IMR-90 (cell line): ENCODE data around the gene ERMP1. TPM values are rescaled to one million over a fixed set of nuclear protein-coding genes. Genes with fewer than 3 reads are reported as not detected.

Source experiments
- ATAC-seq: fragments of 200-7000 bp; cut with Tn5 transposase; 2 replicates; pipeline ENCODE4 v1.9.1; 2020; ENCODE audit warnings: low read depth, mild to moderate bottlenecking, moderate library complexity
- BruUV-seq: library from RNA; stranded (reverse); fragments of 400-500 nt; replicated peaks from 2 replicates; lab custom pipeline; 2021; lab: Mats Ljungman, UMichigan
- CTCF ChIA-PET: fragments of 300-600 bp; formaldehyde crosslinking; extraction: SDS; loops from one replicate; lab custom pipeline; 2021; ENCODE audit warnings: antibody characterized with exemption; lab: Yijun Ruan, JAX
- POLR2A ChIA-PET: fragments of 300-600 bp; sonication (Branson Sonifier 250); formaldehyde crosslinking; loops from one replicate; lab custom pipeline; 2022; ENCODE audit warnings: antibody characterized with exemption; ENCODE audit not compliant: unreplicated experiment; lab: Charles Lee
- DNase-seq: peaks from one replicate; pipeline ENCODE4 v3.0.0; 2013
- H2AFZ ChIP-seq: replicated peaks from 2 replicates; pipeline ENCODE3; 2013; ENCODE audit warnings: low read length, mild to moderate bottlenecking; ENCODE audit not compliant: poor library complexity
- H2AK5ac ChIP-seq: 2 replicates; pipeline ENCODE4 v1.6.1; 2013; ENCODE audit warnings: low read depth, low read length, inconsistent platforms
- H2AK9ac ChIP-seq: replicated peaks from 2 replicates; pipeline ENCODE3; 2013; ENCODE audit warnings: mild to moderate bottlenecking, low read depth, low read length, moderate library complexity; ENCODE audit not compliant: poor library complexity
- H2BK120ac ChIP-seq: 2 replicates; pipeline ENCODE4 v1.6.1; 2013; ENCODE audit warnings: low read depth, low read length, inconsistent platforms
- H2BK15ac ChIP-seq: 3 replicates; pipeline ENCODE4 v1.6.1; 2013; ENCODE audit warnings: low read depth, low read length, inconsistent platforms
- H2BK20ac ChIP-seq: 2 replicates; pipeline ENCODE4 v1.6.1; 2013; ENCODE audit warnings: low read depth, mild to moderate bottlenecking, inconsistent platforms, low read length, moderate library complexity
- H2BK5ac ChIP-seq: 2 replicates; pipeline ENCODE4 v1.6.1; 2013; ENCODE audit warnings: mild to moderate bottlenecking, low read depth, low read length, inconsistent platforms; ENCODE audit not compliant: poor library complexity, severe bottlenecking
- H3K14ac ChIP-seq: replicated peaks from 2 replicates; pipeline ENCODE4 v1.6.1; 2013; ENCODE audit warnings: low read depth, low read length, inconsistent platforms
- H3K18ac ChIP-seq: 2 replicates; pipeline ENCODE4 v1.6.1; 2013; ENCODE audit warnings: low read depth, low read length, control low read depth
- H3K23ac ChIP-seq: 2 replicates; pipeline ENCODE4 v1.6.1; 2013; ENCODE audit warnings: low read depth, low read length, inconsistent platforms
- H3K27ac ChIP-seq: 2 replicates; pipeline ENCODE4 v1.5.1; 2013; ENCODE audit warnings: mild to moderate bottlenecking, control low read depth, low read length; ENCODE audit not compliant: insufficient read depth
- H3K27me3 ChIP-seq: 2 replicates; pipeline ENCODE4 v1.6.1; 2013; ENCODE audit warnings: low read length; ENCODE audit not compliant: control insufficient read depth, insufficient read depth
- H3K36me3 ChIP-seq: 2 replicates; pipeline ENCODE4 v1.6.1; 2013; ENCODE audit warnings: low read length, mixed read lengths; ENCODE audit not compliant: control insufficient read depth, insufficient read depth
- H3K4ac ChIP-seq: 2 replicates; pipeline ENCODE4 v1.6.1; 2013; ENCODE audit warnings: low read depth, low read length, inconsistent platforms
- H3K4me1 ChIP-seq: 2 replicates; pipeline ENCODE4 v1.6.1; 2013; ENCODE audit warnings: low read length, mixed read lengths; ENCODE audit not compliant: control insufficient read depth, insufficient read depth
- H3K4me2 ChIP-seq: 2 replicates; pipeline ENCODE4 v1.6.1; 2013; ENCODE audit warnings: low read depth, mild to moderate bottlenecking, control low read depth, low read length, moderate library complexity
- H3K4me3 ChIP-seq: 2 replicates; pipeline ENCODE4 v1.5.1; 2013; ENCODE audit warnings: low read depth, mild to moderate bottlenecking, control low read depth, low read length, moderate library complexity; ENCODE audit not compliant: insufficient read depth
- H3K56ac ChIP-seq: 2 replicates; pipeline ENCODE4 v1.6.1; 2013; ENCODE audit warnings: low read length, inconsistent platforms; ENCODE audit not compliant: insufficient read depth; ENCODE audit errors: extremely low read depth
- H3K79me1 ChIP-seq, 2 experiments: 2 replicates each; pipeline ENCODE4 v1.6.1; 2013; ENCODE audit warnings: low read length in 2 of 2, inconsistent platforms in 1 of 2, low read depth in 1 of 2
- H3K9ac ChIP-seq: 2 replicates; pipeline ENCODE4 v1.6.1; 2013; ENCODE audit warnings: low read depth, low read length, control low read depth
- H3K9me1 ChIP-seq: 2 replicates; pipeline ENCODE4 v1.6.1; 2013; ENCODE audit warnings: low read length, inconsistent platforms; ENCODE audit not compliant: insufficient read depth
- H3K9me3 ChIP-seq: 2 replicates; pipeline ENCODE4 v1.6.1; 2013; ENCODE audit warnings: low read length; ENCODE audit not compliant: control insufficient read depth, insufficient read depth
- H4K20me1 ChIP-seq: 2 replicates; pipeline ENCODE4 v1.6.1; 2013; ENCODE audit warnings: low read length, inconsistent platforms; ENCODE audit not compliant: insufficient read depth
- H4K5ac ChIP-seq: 2 replicates; pipeline ENCODE4 v1.6.1; 2013; ENCODE audit warnings: mild to moderate bottlenecking, low read depth, low read length, control low read depth
- H4K8ac ChIP-seq, 2 experiments: 2 replicates each; pipeline ENCODE4 v1.6.1; 2013; ENCODE audit warnings: low read depth in 2 of 2, low read length in 2 of 2, control low read depth in 1 of 2, inconsistent platforms in 1 of 2
- H4K91ac ChIP-seq: 2 replicates; pipeline ENCODE4 v1.6.1; 2013; ENCODE audit warnings: low read depth, low read length, inconsistent platforms; ENCODE audit not compliant: insufficient read depth
- ELK1 ChIP-seq: fragments of 150-350 bp; IDR thresholded peaks from 2 replicates; pipeline ENCODE4 v1.6.1; 2016; ENCODE audit warnings: low read depth, mild to moderate bottlenecking, low read length, moderate library complexity, borderline replicate concordance
- WGBS, 2 experiments: methylation state at CpG; one replicate each; pipeline versions ENCODE4 v1.1.5 to v1.1.7; 2013; ENCODE audit warnings: missing lambda C conversion rate in 2 of 2; ENCODE audit not compliant: insufficient read length in 1 of 2; ENCODE audit errors: extremely low coverage in 2 of 2; 5-methylcytosine and 5-hydroxymethylcytosine counted together
- dilution Hi-C: fragments of 300-500 bp; cut with HindIII; formaldehyde crosslinking; loops from one replicate; pipeline ENCODE4 v1.14.3; 2018; ENCODE audit warnings: low sequenced_read_pairs; ENCODE audit not compliant: unreplicated experiment
- in situ Hi-C: fragments of 300-500 bp; cut with MboI; formaldehyde crosslinking; loops from 3 replicates; pipeline ENCODE4 v1.14.3; 2019; ENCODE audit warnings: low sequenced_read_pairs, inconsistent platforms, mixed read lengths
- intact Hi-C: fragments of 100-400 bp; cut with micrococcal nuclease; formaldehyde crosslinking; loops from 2 replicates; pipeline ENCODE4 v1.10.0; 2022
- polyA plus RNA-seq, 3 experiments: library from polyadenylated mRNA; depleted of rRNA; stranded (reverse); fragments of >200 nt; gene quantifications; 2 replicates each; pipeline ENCODE4 v1.2.3, GENCODE V29; 2012; ENCODE audit warnings: low replicate concordance in 1 of 3
- total RNA-seq: library from RNA; depleted of rRNA; stranded (reverse); fragments of >200 nt; gene quantifications from 2 replicates; pipeline ENCODE4 v1.2.3, GENCODE V29; 2012

Gene ERMP1
- total and polyA plus RNA-seq, 2 of the 4 experiments (the other 2 are of a cell fraction), result 2.2 to 4.7 TPM

GRCh38 chr9:5764130-5764868 is 68.6 kb downstream of the ERMP1 start:
- in situ Hi-C loops (no loop called here), intact Hi-C loops (no loop called here), dilution Hi-C loops (no loop called here)
- no peak overlapping the region for H3K56ac ChIP-seq
- H4K8ac ChIP-seq, result no peak overlapping the region
- DNase-seq, result no peak
- POLR2A ChIA-PET, result no interaction called here
- no peaks in the 10 kb centered on the region for H3K9me3 ChIP-seq
- no peak overlapping the region for H2BK120ac ChIP-seq
- H4K5ac ChIP-seq, result no peak overlapping the region
- no peak overlapping the region for H3K4ac ChIP-seq
- no peak overlapping the region for H3K23ac ChIP-seq
- no peak overlapping the region for H3K14ac ChIP-seq
- H4K91ac ChIP-seq, result no peak overlapping the region
- H3K27ac ChIP-seq, result no peak overlapping the region
- H4K20me1 ChIP-seq, result peaks cover 2% of the 10 kb centered on the region; the same call in 1 of the 2 replicates
- BruUV-seq, result no TSS peak
- peaks cover 13 to 21% of the 10 kb centered on the region in 2 experiments; a peak in 3 of 4 replicates for H3K79me1 ChIP-seq
- no peak overlapping the region for H3K4me2 ChIP-seq
- no peak for TF ChIP-seq ELK1
- peaks cover 52% of the 10 kb centered on the region for H3K36me3 ChIP-seq
- H2BK15ac ChIP-seq, result no peak overlapping the region
- H3K18ac ChIP-seq, result no peak overlapping the region
- ATAC-seq, result no peak
- CTCF ChIA-PET, result no interaction called here
- no peak overlapping the region for H2BK20ac ChIP-seq
- H2BK5ac ChIP-seq, result no peak overlapping the region
- peaks cover 3% of the 10 kb centered on the region for H3K4me1 ChIP-seq
- H3K27me3 ChIP-seq, result no peaks in the 10 kb centered on the region
- H3K4me3 ChIP-seq, result no peak overlapping the region
- WGBS, 2 experiments, result no CpG with 5 or more reads among the region's 1 CpG
- H3K9me1 ChIP-seq, result peaks cover 9% of the 10 kb centered on the region; the same call in 1 of the 2 replicates
- no peak overlapping the region for H3K9ac ChIP-seq
- no peak overlapping the region for H2AK5ac ChIP-seq
- no peak overlapping the region for H2AFZ ChIP-seq
- no peak overlapping the region for H2AK9ac ChIP-seq
